Osteoblast (primary cell): ENCODE data around the gene MRPL36. TPM values are rescaled to one million over a fixed set of nuclear protein-coding genes. Genes with fewer than 3 reads are reported as not detected.
A peak's percentile ranks its signal among the peaks of the same experiment; 100 is the strongest.

ENCODE experiments used
- DNase-seq: peaks from one replicate; pipeline ENCODE4 v3.0.0; 2011; ENCODE audit warnings: low spot score, mixed read lengths; ENCODE audit not compliant: insufficient read length; ENCODE audit errors: missing footprints
- H2AFZ ChIP-seq: 2 replicates; pipeline ENCODE4 v1.6.0; 2011; ENCODE audit warnings: mild to moderate bottlenecking, low read length
- H3K27ac ChIP-seq: 2 replicates; pipeline ENCODE4 v1.5.1; 2011; ENCODE audit warnings: mild to moderate bottlenecking, low read depth, low read length, moderate library complexity
- H3K27me3 ChIP-seq: 2 replicates; pipeline ENCODE4 v1.6.0; 2012; ENCODE audit warnings: mild to moderate bottlenecking, control low read depth, inconsistent platforms, low read length, moderate library complexity; ENCODE audit not compliant: insufficient read depth
- H3K36me3 ChIP-seq: 2 replicates; pipeline ENCODE4 v1.5.1; 2011; ENCODE audit warnings: mild to moderate bottlenecking, low read length, control low read depth, moderate library complexity; ENCODE audit not compliant: insufficient read depth
- H3K4me1 ChIP-seq: 2 replicates; pipeline ENCODE4 v1.5.1; 2011; ENCODE audit warnings: mild to moderate bottlenecking, low read length, control low read depth, moderate library complexity; ENCODE audit not compliant: insufficient read depth
- H3K4me2 ChIP-seq: 2 replicates; pipeline ENCODE4 v1.6.0; 2011; ENCODE audit warnings: mild to moderate bottlenecking, low read length; ENCODE audit not compliant: insufficient read depth
- H3K4me3 ChIP-seq: fragments of 200-600 bp; sonication (generic); 3 replicates; pipeline ENCODE4 v1.5.1; 2012; ENCODE audit warnings: mild to moderate bottlenecking, low read length, inconsistent platforms; ENCODE audit not compliant: insufficient read depth
- H3K79me2 ChIP-seq: 2 replicates; pipeline ENCODE4 v1.6.0; 2012; ENCODE audit warnings: mild to moderate bottlenecking, low read length, control low read depth, inconsistent platforms; ENCODE audit not compliant: insufficient read depth
- H3K9me3 ChIP-seq: 2 replicates; pipeline ENCODE4 v1.5.1; 2011; ENCODE audit warnings: low read depth, low read length, control low read depth
- H4K20me1 ChIP-seq: 2 replicates; pipeline ENCODE4 v1.6.0; 2012; ENCODE audit warnings: mild to moderate bottlenecking, low read length, control low read depth; ENCODE audit not compliant: insufficient read depth
- CTCF ChIP-seq: IDR thresholded peaks from 2 replicates; pipeline ENCODE4 v1.5.1; 2011; ENCODE audit warnings: mild to moderate bottlenecking, low read depth, low read length, moderate library complexity; ENCODE audit errors: extremely low read depth
- total RNA-seq: library from RNA; depleted of rRNA; stranded (reverse); fragments of >200 nt; gene quantifications from 2 replicates; pipeline ENCODE4 v1.2.3, GENCODE V29; 2012

MRPL36 gene
- total RNA-seq, 1 donor: 35.1 TPM

- peak; percentile 45 for DNase-seq
- no peaks in the 10 kb centered on the region for H3K9me3 ChIP-seq
- no peak for TF ChIP-seq CTCF
- H3K4me1 ChIP-seq: no peaks in the 10 kb centered on the region
- H3K79me2 ChIP-seq: no peaks in the 10 kb centered on the region
- no peaks in the 10 kb centered on the region for H4K20me1 ChIP-seq
- no peak overlapping the region for H2AFZ ChIP-seq
- peaks cover 5% of the 10 kb centered on the region for H3K27me3 ChIP-seq
- H3K4me3 ChIP-seq: no peak overlapping the region
- no peak overlapping the region for H3K4me2 ChIP-seq
- H3K36me3 ChIP-seq: peaks cover 10% of the 10 kb centered on the region
- H3K27ac ChIP-seq: no peak overlapping the region
These were observed 26.8 kb upstream of the MRPL36 start for GRCh38 chr5:1826235-1826980.

- Histone ChIP-seq H4K20me1 (no peaks in the 10 kb centered on the region), H3K79me2 (no peaks in the 10 kb centered on the region), H3K36me3 (peaks cover 11% of the 10 kb centered on the region), H3K27ac (no peak overlapping the region), H3K9me3 (no peaks in the 10 kb centered on the region), H3K4me2 (no peak overlapping the region), H3K27me3 (no peaks in the 10 kb centered on the region), H3K4me1 (no peaks in the 10 kb centered on the region), H3K4me3 (no peak overlapping the region), H2AFZ (no peak overlapping the region)
- peak; percentile 50 for DNase-seq
- TF ChIP-seq CTCF: no peak
These were observed 25.5 kb upstream of the MRPL36 start for GRCh38 chr5:1824903-1825841.

- no peaks in the 10 kb centered on the region for H3K9me3 ChIP-seq
- H3K79me2 ChIP-seq: no peaks in the 10 kb centered on the region
- no peaks in the 10 kb centered on the region for H4K20me1 ChIP-seq
- H3K4me2 ChIP-seq: no peak overlapping the region
- H3K36me3 ChIP-seq: peaks cover 20% of the 10 kb centered on the region
- no peak overlapping the region for H3K27ac ChIP-seq
- peak; percentile 42 for DNase-seq
- no peak for TF ChIP-seq CTCF
- H3K4me3 ChIP-seq: no peak overlapping the region
- H3K27me3 ChIP-seq: no peaks in the 10 kb centered on the region
- H3K4me1 ChIP-seq: no peaks in the 10 kb centered on the region
- H2AFZ ChIP-seq: no peak overlapping the region
These were observed 24.6 kb upstream of the MRPL36 start for GRCh38 chr5:1824109-1824821.
